GM19467 (cell line): ENCODE measurements around the gene GPANK1.

Experiments used
- ATAC-seq: cut with Tn5 transposase; IDR thresholded peaks from one replicate; pipeline ENCODE4 v1.9.1; 2021; ENCODE audit warnings: mild to moderate bottlenecking, moderate library complexity; ENCODE audit not compliant: unreplicated experiment

GPANK1 gene

GRCh38 chr6:31621991-31622390 lies 42.8 kb downstream of the GPANK1 start:
- ATAC-seq, result no peak

GRCh38 chr6:31621320-31621939 lies 43.4 kb downstream of the GPANK1 start:
- ATAC-seq, result no peak

GRCh38 chr6:31620586-31621319 lies 44.0 kb downstream of the GPANK1 start, which contains the start of gene PRRC2A:
Gene PRRC2A, plus strand, starts transcription at chr6:31620715. Its CDS starts 2,075 bp downstream, at chr6:31622790.
- peak; percentile 26 for ATAC-seq

GRCh38 chr6:31619805-31620585 lies 44.8 kb downstream of the GPANK1 start:
- ATAC-seq, result peak; percentile 71

- no peak for ATAC-seq
Measured at GRCh38 chr6:31617010-31617409, 47.8 kb downstream of the GPANK1 start.

- no peak for ATAC-seq
Measured at GRCh38 chr6:31615748-31616147, 49.0 kb downstream of the GPANK1 start.

GRCh38 chr6:31614684-31615578 lies 49.9 kb downstream of the GPANK1 start, which contains the start of gene AIF1:
Gene AIF1, plus strand, starts transcription at chr6:31615234. Its CDS starts 96 bp downstream, at chr6:31615330.
- ATAC-seq, result no peak

- no peak for ATAC-seq
Measured at GRCh38 chr6:31614075-31614619, 50.6 kb downstream of the GPANK1 start.
